Hematopoietic multipotent progenitor cell treated with erythropoietin and hydrocortisone succinate and interleukin-3 and kit ligand, for 15 days (in vitro differentiated cells): ENCODE data around the gene PLXDC1.
"Not testable (repeated sequence)": the region's sequence is repeated elsewhere in the genome, so short reads cannot be mapped to it uniquely, and the experiment has no call there.

Experiments
- DNase-seq: peaks from one replicate; pipeline ENCODE4 v3.0.0-alpha.2; 2015; ENCODE audit warnings: low spot score

Gene PLXDC1

DNA sequence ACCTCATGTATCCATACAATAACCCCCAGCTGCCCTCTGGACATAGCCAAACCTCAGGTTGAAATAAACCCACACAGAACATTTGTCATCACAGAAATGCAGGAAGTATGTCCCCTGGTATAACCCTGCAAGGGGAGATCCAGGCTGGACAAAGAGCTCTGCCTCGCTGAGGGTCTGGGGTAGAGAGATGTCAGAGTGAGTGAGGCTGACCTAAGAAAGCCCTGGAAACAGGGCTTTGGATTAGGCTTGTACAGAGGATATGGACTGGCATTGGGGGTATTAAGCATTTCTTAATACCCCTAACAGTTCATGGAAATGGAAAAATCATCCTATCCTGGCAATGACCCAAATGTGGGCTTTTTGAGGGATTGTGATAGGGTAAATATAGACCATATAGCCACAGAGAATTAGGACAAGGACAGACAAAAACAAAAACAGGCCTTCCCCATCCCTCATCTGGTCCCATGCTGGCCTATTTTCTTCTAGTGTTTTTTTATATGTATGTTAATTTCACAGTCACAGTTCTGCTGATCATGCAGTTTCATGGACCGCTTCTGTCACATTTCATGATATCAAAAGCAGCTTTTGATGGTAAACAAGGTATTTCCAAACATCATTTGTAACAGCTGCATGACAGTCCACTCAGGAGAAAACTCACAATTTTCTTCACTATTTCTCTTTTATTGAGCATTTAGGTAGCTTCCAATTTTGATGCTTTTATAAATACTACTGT lies 26.1 kb downstream of the PLXDC1 start:
- no peak for DNase-seq

DNA sequence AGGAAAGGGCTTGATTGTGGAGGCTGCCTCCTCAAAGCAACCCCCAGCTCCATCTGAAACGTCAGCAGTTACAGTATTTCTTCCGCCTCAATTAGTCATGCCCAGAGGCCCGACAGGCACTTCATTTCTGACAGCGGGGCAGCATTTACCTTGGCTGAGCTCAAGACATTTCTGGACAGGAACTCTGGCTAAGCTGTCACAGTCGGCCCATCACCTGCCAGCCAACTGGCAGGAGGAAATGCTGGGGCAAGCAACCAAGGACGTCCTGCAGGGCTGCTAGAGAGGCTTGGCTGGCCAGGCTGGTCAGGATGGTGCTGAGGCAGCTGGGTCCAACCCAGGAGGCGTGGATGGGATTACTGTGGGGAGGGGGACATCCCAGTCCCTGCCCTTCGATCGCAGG lies 27.8 kb downstream of the PLXDC1 start:
- no peak for DNase-seq

DNA sequence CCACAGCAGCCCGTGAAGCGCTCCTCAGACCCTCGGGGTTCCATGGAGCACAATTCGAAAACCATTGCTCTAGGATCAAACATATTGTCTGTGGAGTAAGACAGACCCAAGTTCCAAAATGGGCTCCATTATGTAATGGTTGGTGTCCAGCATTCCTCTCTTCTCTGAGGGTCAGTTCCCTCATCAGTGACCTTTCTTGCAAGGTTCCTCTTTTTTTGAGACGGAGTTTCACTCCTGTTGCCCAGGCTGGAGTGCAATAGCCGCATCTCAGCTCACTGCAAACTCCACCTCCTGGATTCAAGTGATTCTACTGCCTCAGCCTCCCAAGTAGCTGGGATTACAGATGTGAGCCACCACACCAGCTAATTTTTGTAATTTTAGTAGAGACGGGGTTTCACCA lies 28.4 kb downstream of the PLXDC1 start:
- DNase-seq = no peak

DNA sequence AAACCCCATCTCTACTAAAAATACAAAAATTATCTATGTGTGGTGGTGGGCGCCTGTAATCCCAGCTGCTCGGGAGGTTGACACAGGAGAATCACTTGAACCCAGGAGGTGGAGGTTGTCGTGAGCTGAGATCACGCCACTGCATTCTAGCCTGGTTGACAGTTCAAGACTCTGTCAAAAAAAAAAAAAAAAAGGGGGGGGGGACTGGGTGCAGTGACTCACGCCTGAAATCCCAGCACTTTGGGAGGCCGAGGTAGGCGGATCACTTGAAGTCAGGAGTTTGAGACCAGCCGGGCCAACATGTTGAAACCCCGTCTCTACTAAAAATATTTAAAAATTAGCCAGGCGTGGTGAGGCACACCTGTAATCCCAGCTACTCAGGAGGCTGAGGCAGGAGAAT lies 29.5 kb downstream of the PLXDC1 start:
- DNase-seq = not testable (repeated sequence)

DNA sequence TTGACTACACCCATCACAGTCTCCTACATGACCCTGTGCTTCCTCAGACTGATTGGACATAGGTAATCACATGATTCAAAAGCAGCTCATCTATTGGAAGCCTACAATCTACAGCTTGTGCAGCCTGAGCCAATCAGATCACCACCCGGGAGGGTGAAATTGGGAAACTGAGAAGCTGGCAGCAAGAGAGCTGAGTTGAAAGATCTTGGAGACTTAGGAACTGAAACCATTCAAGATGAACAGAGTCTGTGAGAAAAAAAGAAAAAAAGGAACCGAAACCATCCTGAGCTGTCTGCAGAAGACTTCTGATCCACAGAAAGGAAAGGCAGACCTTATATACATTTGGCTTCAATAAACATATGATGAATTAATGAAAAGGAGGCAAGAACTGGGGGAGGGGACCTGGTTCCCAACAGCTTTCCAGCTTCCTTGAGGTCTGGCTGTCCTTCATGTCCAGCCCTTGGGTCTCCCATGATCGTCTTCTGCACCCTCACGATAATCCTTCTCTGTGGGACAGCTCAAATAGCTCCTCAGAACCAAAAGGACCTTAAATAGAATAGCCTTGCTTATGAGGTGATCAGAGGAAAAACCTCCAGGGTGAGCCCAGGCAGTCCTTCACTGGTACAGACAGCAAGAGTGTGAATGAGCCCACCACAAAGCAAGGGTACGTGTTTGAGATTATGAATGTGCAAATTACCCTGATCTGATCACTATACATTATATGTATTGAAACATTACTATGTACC lies 32.6 kb downstream of the PLXDC1 start:
- DNase-seq = no peak

DNA sequence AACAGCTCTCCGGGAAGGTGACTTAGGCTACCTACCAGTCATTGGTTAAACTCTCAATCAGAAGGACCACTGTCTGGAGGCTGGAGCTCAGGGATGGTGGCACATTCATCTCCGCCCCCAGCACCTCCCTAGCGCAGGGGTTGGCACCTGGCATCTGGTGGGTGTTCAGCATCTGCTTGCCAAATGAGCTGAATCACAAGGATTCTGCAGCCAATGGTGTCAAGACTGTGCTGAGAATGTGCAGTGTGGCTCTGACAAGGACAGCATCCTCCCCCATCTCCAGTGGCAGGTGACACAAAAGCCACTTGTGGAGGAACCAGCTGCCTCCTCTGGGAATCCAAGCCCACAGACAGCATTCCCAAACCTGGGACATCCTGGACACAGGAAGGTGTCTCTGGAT lies 35.2 kb downstream of the PLXDC1 start:
- DNase-seq = no peak

DNA sequence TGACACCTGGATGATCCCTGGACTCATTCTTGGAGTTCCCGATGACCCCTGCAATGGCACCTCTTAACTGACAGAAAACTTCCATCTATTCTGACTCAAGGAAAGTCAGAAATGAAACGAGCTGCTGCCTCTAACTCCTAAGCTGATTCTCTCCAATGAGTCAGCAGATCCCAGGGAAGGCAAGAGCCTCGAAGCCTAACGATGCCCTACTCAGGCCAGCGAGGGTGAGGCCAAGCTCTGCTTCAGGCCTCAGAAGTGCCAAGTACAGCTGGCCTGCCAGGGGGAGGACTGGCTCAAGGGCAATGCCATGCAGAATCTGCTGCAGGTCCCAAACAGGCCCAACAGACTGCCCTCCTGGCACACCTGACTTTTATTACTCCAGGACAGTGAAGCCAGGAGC lies 36.3 kb downstream of the PLXDC1 start:
- no peak for DNase-seq

DNA sequence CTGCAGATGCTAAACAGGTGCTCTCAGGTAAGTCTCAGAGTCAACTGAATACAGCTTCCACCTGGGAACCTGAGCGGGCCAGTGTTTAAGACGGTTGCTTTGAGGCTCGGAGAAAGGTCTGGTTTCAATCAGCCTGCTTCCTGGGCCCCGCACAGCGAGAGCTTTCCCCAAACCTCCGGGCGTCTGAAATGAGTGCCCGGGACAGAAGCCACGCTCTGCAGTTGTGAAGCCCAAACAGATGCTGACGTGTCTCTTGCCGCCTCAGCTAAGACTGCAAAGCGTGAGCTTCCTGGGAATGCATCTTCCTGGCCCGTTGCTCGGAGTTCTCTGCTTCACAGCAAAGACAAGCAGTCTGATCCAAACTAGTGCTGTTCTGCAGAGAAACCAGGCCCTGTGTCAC lies 36.7 kb downstream of the PLXDC1 start:
- DNase-seq = no peak

DNA sequence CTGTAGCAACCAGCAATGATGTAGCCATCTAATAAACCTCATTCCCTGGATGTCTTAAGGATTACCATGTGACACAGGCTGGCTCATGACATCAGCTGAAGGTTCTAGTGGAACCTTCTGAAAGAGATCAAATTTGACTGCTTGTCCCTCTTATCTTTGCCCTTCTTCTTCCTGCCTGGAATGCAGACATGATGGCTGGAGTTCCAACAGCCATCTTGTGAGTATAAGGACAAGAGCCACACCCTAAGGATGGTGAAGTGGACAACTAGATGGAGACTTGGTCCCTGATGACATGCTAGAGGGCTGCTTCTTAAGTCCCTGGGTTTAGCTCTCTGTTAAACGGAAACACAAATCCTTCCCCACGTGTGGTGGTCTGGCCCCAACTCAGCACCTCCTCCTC lies 37.6 kb downstream of the PLXDC1 start:
- DNase-seq = no peak

DNA sequence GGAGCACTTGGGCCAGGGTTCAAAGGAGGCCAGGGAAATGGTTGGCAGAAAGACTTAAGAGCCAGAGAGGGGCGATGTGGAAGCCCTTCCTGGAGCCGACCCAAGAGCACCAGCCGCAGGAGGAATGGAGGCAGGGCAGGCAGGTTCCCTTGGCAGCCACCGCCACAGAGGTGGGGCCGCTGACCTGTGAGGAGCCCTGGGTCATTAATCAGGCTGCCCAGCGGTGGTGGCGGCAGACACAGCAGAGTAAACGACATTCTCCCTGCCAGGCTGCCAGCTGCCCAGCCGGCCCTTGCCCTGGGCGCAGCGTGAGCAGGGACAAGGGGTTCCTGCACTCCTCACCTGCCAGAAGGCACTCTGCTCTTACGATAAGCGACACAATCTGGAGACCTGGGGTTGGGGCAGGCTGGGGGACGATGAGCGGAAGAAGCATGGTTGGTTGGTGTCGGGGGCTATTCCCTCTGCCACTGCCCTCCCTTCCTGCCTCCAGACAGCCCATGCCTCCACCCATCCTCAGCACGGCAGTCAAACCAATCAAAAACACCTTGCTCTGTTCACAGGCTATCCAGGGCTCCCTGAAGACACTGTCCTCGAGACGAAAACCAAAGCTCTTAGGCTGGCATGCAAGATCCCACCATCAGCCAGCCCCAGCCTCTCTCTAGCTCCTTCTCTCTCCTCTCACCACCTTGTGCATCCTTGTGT lies 40.9 kb downstream of the PLXDC1 start:
- DNase-seq = no peak

DNA sequence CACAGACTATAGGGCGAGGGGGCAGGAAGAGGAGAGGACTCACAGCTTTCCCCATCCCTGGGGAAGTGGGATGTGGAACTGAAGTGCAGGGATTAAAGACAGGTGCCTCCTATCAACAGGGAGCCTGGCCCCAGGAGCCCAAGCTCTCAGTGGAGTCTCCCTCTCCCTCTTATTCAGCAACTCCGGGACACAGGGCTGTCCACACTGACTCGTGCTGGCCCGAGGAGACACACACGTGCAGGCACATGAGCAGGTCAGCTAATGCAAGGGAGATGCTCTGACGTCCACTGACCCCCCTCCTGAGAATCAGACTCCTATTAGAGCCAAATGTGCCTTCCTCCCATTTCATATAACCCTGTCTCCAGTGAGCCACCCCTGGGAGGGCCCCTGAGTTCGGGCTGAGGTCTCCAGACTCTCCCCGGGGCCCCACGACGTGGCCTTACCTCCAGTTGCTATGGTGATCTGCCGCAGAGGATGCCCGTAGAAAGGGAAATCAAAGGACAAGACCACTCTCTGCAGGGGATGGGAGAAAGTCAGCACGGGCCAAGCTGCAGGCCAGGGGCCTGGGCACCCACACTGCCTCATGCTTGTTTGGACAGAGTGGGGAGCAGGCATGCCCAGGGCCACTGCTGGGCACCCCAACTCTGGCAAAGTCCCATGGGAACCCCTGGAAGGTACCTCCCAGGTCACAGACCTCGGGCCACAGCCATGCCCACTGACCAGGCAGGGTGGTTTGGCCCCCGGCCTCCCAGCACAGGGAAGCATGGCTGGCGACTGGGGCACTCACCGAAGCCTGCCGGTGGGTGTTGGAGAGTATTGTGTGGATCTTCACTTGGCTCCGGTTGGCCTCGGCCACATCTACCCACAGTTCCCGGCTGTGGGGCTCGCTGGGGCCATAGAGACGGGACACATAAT lies 42.7 kb downstream of the PLXDC1 start:
- no peak for DNase-seq

DNA sequence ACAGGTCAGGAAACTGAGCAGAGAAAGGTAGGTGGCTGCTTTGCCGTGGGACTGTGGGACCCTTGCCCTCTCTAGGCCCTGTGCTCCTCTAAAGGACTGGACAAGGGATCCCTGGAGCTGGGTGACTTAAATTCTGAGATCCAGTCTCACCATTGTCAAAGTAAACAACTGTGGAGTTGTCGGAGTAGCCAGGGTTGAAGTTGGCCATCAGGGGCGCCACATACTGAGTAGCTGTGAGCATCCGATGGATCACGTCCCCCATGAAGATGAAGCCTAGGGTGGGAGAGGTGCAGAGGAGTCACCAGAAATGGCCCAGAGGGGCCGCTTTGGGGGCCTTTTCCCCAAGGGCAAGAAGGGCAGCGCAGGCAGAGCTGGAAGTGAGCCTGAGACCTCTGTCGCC lies 43.5 kb downstream of the PLXDC1 start:
- DNase-seq = no peak

DNA sequence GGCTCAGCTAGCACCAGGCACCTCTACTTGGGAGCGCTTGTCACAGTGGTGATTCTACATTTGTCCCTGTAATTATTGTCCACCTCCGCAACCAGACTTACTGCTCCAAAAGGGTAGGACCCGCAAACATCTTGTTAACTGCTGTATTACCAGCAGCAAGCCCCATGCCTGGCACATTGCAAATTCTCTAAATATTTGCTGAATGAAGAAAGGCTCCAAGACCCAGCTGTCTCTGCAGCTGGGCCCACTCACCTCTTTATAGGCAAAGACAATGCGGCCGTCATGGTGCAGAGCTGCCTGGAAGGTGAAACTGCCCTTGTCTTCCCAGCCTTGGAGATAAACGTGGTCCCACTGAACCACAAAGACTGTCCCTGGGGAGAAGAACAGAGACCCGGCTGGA lies 44.3 kb downstream of the PLXDC1 start:
- no peak for DNase-seq

DNA sequence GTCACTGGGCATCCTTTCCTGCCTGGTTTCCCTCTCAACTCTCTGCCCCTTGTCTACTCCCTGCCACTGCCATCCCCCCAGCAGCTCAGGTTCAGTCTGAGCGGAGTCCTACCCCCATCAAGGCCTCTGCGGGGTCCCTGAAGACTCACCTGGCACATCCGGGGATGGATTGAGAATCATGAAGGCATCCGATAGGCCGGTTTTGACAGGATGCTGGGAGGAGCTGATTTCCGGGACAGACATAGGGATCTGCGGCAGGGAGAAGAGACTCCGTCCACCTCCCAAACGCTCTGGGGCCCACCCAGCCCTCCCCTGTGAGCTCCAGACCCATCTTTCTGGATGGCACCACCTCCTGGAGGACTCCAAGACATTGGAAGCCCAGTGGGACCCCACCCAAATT lies 45.7 kb downstream of the PLXDC1 start:
- no peak for DNase-seq

DNA sequence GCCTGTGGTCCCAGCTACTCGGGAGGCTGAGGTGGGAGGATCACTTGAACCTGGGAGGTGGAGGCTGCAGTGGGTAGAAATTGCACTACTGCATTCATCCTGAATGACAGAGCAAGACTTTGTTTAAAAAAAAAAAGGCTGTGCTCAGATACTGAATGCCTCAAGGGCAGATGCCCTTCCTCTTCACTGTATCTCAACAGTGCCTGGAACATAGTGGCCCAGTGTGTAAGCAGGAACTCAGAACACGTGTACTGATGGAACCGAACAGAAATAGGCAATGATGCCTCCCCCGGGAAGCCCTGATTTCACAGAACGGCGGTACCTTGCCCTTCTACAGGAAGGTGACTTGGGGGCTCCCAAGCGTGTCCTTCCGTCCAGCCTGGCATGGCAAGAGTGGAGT lies 46.8 kb downstream of the PLXDC1 start:
- DNase-seq = no peak

DNA sequence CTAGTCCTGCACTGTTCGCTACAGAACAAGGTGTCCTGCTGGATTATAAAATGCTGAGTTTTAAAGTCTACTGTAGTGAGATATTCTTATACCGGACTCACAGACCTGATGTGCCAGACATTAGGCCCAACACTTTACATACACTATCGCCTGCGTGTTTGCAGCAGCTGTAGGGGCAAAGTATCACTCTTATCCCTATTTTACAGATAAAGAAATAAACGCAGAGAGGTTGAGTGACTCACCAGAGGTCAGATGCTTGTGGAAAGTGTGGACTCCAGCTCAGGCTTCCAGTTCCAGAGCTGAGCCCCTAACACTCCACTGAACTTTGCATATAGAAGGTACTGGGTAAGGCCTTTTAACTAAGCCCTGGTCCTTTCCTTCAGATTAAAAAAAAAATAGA lies 47.4 kb downstream of the PLXDC1 start:
- DNase-seq = no peak

DNA sequence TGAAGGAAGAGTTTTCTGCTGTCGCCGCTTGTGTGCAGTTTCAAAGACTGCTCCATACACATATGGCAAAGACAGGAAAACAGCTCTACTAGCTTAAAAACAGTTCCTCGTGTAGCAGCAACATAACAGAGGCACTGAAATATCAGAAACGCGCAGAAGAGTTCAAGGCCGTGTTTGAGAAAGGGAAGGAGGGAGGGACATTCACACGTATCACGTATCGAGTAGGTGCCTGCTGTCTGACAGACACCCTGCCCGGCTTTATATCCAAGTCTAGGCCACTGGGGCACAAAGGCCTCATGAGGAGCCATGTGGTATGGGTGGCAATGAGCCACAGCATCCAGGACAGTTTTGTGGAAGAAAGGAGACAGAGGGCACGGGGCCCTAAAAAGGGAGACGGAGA lies 50.3 kb downstream of the PLXDC1 start:
- DNase-seq = no peak

DNA sequence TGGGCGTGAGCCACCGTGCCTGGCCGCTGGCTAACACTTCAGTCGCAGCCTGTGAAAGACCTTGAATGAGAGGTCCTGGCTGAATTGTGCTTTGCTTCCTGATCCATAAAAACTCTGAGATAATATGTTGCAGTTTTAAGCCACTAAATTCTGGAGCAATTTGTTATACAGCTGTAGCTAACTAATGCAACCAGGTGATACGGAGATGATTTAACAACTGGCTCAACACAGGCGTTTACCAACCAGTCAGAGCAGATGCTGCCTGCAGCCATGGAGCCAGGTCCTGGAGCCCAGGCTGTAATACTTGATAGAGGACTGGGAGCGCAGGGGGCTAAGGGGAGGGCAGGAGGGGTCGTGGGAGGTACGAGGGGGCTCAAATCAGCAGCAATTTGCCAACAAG lies 50.9 kb downstream of the PLXDC1 start:
- no peak for DNase-seq

DNA sequence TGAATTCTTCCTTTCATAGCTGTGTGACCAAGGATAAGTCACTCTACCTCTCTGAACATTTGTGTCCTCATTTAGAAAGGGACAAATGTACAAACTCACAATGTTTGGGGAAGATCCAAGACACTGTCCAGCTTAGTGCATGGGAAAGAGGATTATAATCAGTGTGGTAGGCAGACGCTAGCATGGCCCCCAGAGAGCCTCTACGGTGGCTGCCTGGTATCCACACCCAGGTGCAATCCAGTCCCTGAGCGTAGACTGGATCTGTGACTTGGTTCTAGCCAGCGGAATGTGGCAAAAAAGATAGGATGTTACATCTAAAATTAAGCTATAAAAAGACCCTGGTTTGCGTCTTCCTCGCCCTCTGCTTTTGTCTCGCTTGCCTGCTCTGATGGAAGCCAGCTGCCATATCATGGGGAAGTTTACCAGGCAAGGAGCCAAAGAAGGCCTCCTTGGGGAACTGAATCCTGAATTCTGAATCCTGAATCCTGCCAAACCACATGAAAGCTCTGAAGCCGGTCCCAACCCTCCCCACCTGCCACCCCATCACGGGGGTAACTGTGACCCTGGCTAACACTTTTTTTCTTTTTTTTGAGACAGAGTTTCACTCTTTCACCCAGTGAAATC lies 51.7 kb downstream of the PLXDC1 start:
- no peak for DNase-seq

DNA sequence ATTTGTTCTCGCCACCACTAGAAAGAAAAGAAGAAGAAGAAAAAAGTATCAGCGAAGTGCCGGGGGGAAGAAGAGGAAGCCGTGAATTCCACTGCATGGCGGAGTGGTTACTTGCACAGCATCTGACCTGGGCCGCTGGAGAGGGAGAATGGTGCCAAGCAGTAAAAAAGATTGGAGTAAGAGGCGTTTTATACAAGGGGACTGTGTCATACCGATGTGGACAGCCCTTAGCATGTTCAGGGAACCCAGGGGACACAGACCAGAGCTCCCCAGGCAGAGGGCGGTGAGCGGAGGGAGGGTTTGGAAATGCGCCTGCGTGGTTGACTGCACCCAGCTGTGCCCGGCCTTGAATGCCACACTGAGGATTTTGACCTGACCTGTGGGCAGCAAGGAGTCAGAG lies 52.8 kb downstream of the PLXDC1 start:
- no peak for DNase-seq

DNA sequence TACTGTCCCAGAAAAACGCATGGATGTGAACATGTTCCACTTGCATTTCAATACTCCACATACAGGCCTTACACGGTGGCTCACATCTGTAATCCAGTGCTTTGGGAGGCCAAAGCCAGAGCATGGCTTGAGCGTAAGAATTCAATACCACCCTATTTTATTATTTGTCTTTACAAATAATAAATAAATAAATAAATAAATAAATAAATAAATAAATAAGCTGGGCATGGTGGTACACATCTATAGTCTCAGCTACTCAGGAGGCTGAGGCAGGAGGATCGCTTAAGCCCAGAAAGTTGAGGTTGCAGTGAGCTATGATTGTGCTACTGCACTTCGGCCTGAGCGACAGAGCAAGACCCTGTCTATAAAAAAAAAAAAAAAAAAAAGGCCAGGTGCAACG lies 53.9 kb downstream of the PLXDC1 start:
- DNase-seq = no peak

DNA sequence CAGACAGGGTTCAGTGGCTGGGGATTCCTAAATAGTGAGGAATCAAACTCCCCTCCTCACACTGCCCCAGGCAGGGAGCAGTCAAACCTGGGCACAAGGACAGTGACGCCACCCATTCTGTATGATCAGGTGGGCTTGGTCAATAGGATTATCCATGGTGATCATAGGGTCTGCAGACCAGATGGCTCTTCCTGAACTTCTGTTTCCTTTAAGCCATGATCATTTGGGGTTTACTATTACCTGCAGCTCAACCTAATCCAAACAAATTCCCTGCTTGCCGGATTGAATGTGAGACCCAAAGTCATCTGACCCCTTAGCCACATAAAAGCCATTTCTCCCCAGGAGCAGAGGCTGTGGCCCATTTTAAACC lies 54.3 kb downstream of the PLXDC1 start:
- DNase-seq = no peak
